PC-3 (cell line): ENCODE results near the gene GTF2H4. TPM values are rescaled to one million over a fixed set of nuclear protein-coding genes. Genes with fewer than 3 reads are reported as not detected.
A peak's percentile ranks its signal among the peaks of the same experiment; 100 is the strongest.

Experiments
- ATAC-seq: fragments of 200-7000 bp; cut with Tn5 transposase; 2 replicates; pipeline ENCODE4 v1.9.1; 2020; ENCODE audit warnings: mild to moderate bottlenecking, moderate library complexity
- BruUV-seq: library from RNA; stranded (reverse); fragments of 400-500 nt; replicated peaks from 2 replicates; lab custom pipeline; 2021; lab: Mats Ljungman, UMichigan
- CTCF ChIA-PET: fragments of 300-600 bp; sonication (Branson Sonifier 250); formaldehyde crosslinking; loops from one replicate; lab custom pipeline; 2022; ENCODE audit warnings: antibody characterized with exemption; lab: Charles Lee
- POLR2A ChIA-PET: fragments of 300-600 bp; sonication (Branson Sonifier 250); formaldehyde crosslinking; loops from one replicate; lab custom pipeline; 2022; ENCODE audit warnings: antibody characterized with exemption; ENCODE audit not compliant: unreplicated experiment; lab: Charles Lee
- DNase-seq: peaks from one replicate; pipeline ENCODE4 v3.0.0-alpha.2; 2015
- H2AFZ ChIP-seq: fragments of 300-600 bp; sonication (generic); 2 replicates; pipeline ENCODE4 v1.6.0; 2016; ENCODE audit warnings: antibody characterized with exemption, low read length
- H3F3A ChIP-seq: fragments of 300-600 bp; sonication (generic); one replicate; pipeline ENCODE4 v1.6.0; 2017; ENCODE audit warnings: antibody characterized with exemption, low read length, control low read depth, mild to moderate bottlenecking; ENCODE audit not compliant: unreplicated experiment
- H3K27ac ChIP-seq: fragments of 300-600 bp; sonication (generic); 2 replicates; pipeline ENCODE4 v1.5.1; 2016; ENCODE audit warnings: mild to moderate bottlenecking, low read length
- H3K27me3 ChIP-seq: fragments of 300-600 bp; sonication (generic); 2 replicates; pipeline ENCODE4 v1.6.1; 2016; ENCODE audit warnings: low read length, mixed read lengths
- H3K36me3 ChIP-seq: fragments of 300-600 bp; sonication (generic); 2 replicates; pipeline ENCODE4 v1.6.1; 2016; ENCODE audit warnings: low read depth, mixed run types, low read length, mixed read lengths
- H3K4me1 ChIP-seq: fragments of 300-600 bp; sonication (generic); 2 replicates; pipeline ENCODE4 v1.5.1; 2016; ENCODE audit warnings: low read length; ENCODE audit not compliant: insufficient read depth
- H3K4me2 ChIP-seq: fragments of 300-600 bp; sonication (generic); 2 replicates; pipeline ENCODE4 v1.6.0; 2016; ENCODE audit warnings: low read length
- H3K4me3 ChIP-seq: fragments of 300-600 bp; sonication (generic); 2 replicates; pipeline ENCODE4 v1.5.1; 2016; ENCODE audit warnings: mild to moderate bottlenecking, low read length, mixed read lengths
- H3K79me2 ChIP-seq: fragments of 300-600 bp; sonication (generic); 2 replicates; pipeline ENCODE4 v1.6.1; 2017; ENCODE audit warnings: low read length, mixed read lengths
- H3K9ac ChIP-seq: fragments of 300-600 bp; sonication (generic); 2 replicates; pipeline ENCODE4 v1.6.0; 2016; ENCODE audit warnings: mild to moderate bottlenecking, low read length
- H3K9me2 ChIP-seq: fragments of 300-600 bp; sonication (generic); replicated peaks from 2 replicates; pipeline ENCODE4 v1.6.1; 2016; ENCODE audit warnings: mixed run types, low read length, mixed read lengths
- H3K9me3 ChIP-seq: fragments of 300-600 bp; sonication (generic); 2 replicates; pipeline ENCODE4 v1.6.1; 2016; ENCODE audit warnings: low read length, mixed read lengths
- H4K20me1 ChIP-seq: fragments of 300-600 bp; sonication (generic); 2 replicates; pipeline ENCODE4 v1.6.1; 2016; ENCODE audit warnings: low read length, mixed read lengths
- CTCF ChIP-seq: fragments of 300-600 bp; sonication (generic); conservative IDR thresholded peaks from 2 replicates; pipeline ENCODE4 v1.5.1; 2017; ENCODE audit warnings: antibody characterized with exemption, low read depth, mild to moderate bottlenecking, low read length
- EZH2 ChIP-seq: fragments of 300-600 bp; sonication (generic); IDR thresholded peaks from one replicate; pipeline ENCODE4 v1.6.1; 2017; ENCODE audit warnings: antibody characterized with exemption, mild to moderate bottlenecking, low read length; ENCODE audit not compliant: unreplicated experiment
- EZH2phosphoT487 ChIP-seq: fragments of 300-600 bp; sonication (generic); IDR thresholded peaks from 2 replicates; pipeline ENCODE4 v1.6.1; 2018; ENCODE audit warnings: mild to moderate bottlenecking, antibody characterized with exemption, low read length, borderline replicate concordance
- intact Hi-C: fragments of 100-400 bp; cut with micrococcal nuclease; formaldehyde crosslinking; loops from 2 replicates; pipeline ENCODE4 v1.9.0; 2023
- total RNA-seq: library from RNA; depleted of rRNA; stranded (reverse); fragments of >200 nt; gene quantifications from 2 replicates; pipeline ENCODE4 v1.2.3, GENCODE V29; 2014

The GTF2H4 gene
- total RNA-seq, 1 experiment from 2014 or later = 28.7 TPM

GRCh38 chr6:30880698-30881252 lies 27.2 kb upstream of the GTF2H4 start:
- H3K27me3 ChIP-seq = no peaks in the 10 kb centered on the region
- H3K9me3 ChIP-seq = no peaks in the 10 kb centered on the region
- H3K9me2 ChIP-seq = no peaks in the 10 kb centered on the region
- ChIA-PET CTCF (interaction anchor here (2.0 kb wide), 1 partner anchor 33 kb away, joined by 5 read pairs; the partner anchor contains the start of gene VARS2), POLR2A (no interaction called here)
- no peaks in the 10 kb centered on the region for H3F3A ChIP-seq
- H3K36me3 ChIP-seq = no peaks in the 10 kb centered on the region
- H3K4me2 ChIP-seq = no peak overlapping the region
- intact Hi-C loops = no loop called here
- no peak overlapping the region for H3K27ac ChIP-seq
- ATAC-seq (no peak), DNase-seq (no peak)
- H3K4me3 ChIP-seq = no peak overlapping the region
- peaks cover 50% of the 10 kb centered on the region for H3K4me1 ChIP-seq
- no peaks in the 10 kb centered on the region for H4K20me1 ChIP-seq
- H2AFZ ChIP-seq = no peak overlapping the region
- no TSS peak for BruUV-seq
- H3K79me2 ChIP-seq = peaks cover 26% of the 10 kb centered on the region
- H3K9ac ChIP-seq = no peak overlapping the region
- TF ChIP-seq CTCF (no peak), EZH2phosphoT487 (no peak), EZH2 (no peak)

- DNase-seq (no peak), ATAC-seq (no peak)
- no peak overlapping the region for H2AFZ ChIP-seq
- H3K4me3 ChIP-seq = no peak overlapping the region
- ChIA-PET CTCF (interaction anchor here (2.0 kb wide), 1 partner anchor 32 kb away, joined by 5 read pairs; the partner anchor contains the start of gene VARS2), POLR2A (no interaction called here)
- no peaks in the 10 kb centered on the region for H3K9me3 ChIP-seq
- no peak overlapping the region for H3K4me2 ChIP-seq
- intact Hi-C loops = no loop called here
- no peak for TF ChIP-seq CTCF
- no peak for TF ChIP-seq EZH2phosphoT487
- TF ChIP-seq EZH2 = no peak
- H3K9me2 ChIP-seq = no peaks in the 10 kb centered on the region
- peaks cover 48% of the 10 kb centered on the region for H3K4me1 ChIP-seq
- H3K9ac ChIP-seq = peak overlapping the region; percentile 92; the same call in 1 of the 2 replicates
- peaks cover 1% of the 10 kb centered on the region for H4K20me1 ChIP-seq
- H3F3A ChIP-seq = no peaks in the 10 kb centered on the region
- BruUV-seq = no TSS peak
- H3K79me2 ChIP-seq = peaks cover 34% of the 10 kb centered on the region
- H3K27me3 ChIP-seq = no peaks in the 10 kb centered on the region
- H3K36me3 ChIP-seq = no peaks in the 10 kb centered on the region
- H3K27ac ChIP-seq = no peak overlapping the region
Measured at GRCh38 chr6:30881392-30882203, 26.4 kb upstream of the GTF2H4 start.
